Lower leg skin (tissue), 3 donors: Measurements from ENCODE around the gene CMTM4.

Source experiments
- POLR2A ChIP-seq, 2 donors: fragments of 450-650 bp; IDR thresholded peaks; one replicate each; pipeline ENCODE4 v1.6.1; 2016 to 2017; ENCODE audit warnings: antibody characterized with exemption in 2 of 2, mild to moderate bottlenecking in 1 of 2, moderate library complexity in 1 of 2
- TF ChIP-seq, protein P1 (sequence below), 3 donors: fragments of 450-650 bp; IDR thresholded peaks; one replicate each; pipeline ENCODE4 v1.5.1; 2016; ENCODE audit warnings: antibody characterized with exemption in 3 of 3, mild to moderate bottlenecking in 3 of 3, moderate library complexity in 2 of 3

DNA sequence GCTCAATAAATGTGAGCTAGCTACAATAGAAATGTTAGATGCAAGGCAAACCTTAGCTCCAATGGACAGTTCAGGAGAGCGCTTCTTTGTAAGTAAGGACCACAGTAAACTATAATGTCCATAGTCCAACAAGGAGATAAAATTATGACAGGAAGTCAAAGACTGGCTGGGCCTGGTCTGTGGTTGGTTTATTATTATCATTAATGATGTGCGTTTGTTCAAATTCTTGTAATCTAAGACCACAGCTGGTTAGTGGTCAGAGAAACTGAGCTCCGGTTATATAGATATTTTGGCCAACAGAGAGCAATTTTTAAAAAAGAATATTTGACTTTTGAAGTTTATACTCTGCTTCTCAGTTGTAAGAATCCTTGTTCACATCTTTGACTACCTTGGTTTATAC, 122.0 kb downstream of the CMTM4 start:
- TF ChIP-seq, protein P1, sequence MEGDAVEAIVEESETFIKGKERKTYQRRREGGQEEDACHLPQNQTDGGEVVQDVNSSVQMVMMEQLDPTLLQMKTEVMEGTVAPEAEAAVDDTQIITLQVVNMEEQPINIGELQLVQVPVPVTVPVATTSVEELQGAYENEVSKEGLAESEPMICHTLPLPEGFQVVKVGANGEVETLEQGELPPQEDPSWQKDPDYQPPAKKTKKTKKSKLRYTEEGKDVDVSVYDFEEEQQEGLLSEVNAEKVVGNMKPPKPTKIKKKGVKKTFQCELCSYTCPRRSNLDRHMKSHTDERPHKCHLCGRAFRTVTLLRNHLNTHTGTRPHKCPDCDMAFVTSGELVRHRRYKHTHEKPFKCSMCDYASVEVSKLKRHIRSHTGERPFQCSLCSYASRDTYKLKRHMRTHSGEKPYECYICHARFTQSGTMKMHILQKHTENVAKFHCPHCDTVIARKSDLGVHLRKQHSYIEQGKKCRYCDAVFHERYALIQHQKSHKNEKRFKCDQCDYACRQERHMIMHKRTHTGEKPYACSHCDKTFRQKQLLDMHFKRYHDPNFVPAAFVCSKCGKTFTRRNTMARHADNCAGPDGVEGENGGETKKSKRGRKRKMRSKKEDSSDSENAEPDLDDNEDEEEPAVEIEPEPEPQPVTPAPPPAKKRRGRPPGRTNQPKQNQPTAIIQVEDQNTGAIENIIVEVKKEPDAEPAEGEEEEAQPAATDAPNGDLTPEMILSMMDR (IDR thresholded peaks at IDR 0.05) = no peak
- no peak for TF ChIP-seq POLR2A (IDR thresholded peaks at IDR 0.05)
